ENCODE data around the gene RARS2. TPM values are rescaled to one million over a fixed set of nuclear protein-coding genes. Genes with fewer than 3 reads are reported as not detected.

The RARS2 gene
- total and polyA plus RNA-seq, 2 experiments from 2014 or later: 31.8 to 38.5 TPM

GRCh38 chr6:87630746-87631145, 41.0 kb upstream of the RARS2 start:
- H3K79me2 ChIP-seq (replicated peaks; ENCODE audit: insufficient read depth): peaks cover 7% of the 10 kb centered on the region; the same call in 1 of the 2 replicates
- H3K4me2 ChIP-seq: no peak overlapping the region
- no peak for TF ChIP-seq ZNF462 (CRISPR knock-in tag; IDR thresholded peaks at IDR 0.05)
- no peak for TF ChIP-seq POLR2AphosphoS5 (IDR thresholded peaks at IDR 0.05; ENCODE audit: low read depth)
- Mint-ChIP-seq H3K4me3 (no peak overlapping the region), H3K36me3 (ENCODE audit: low read depth) (peaks cover 31% of the 10 kb centered on the region), H3K27ac (no peak overlapping the region), H3K9me3 (no peaks in the 10 kb centered on the region), H3K4me1 (peaks cover 4% of the 10 kb centered on the region; the same call in 1 of the 3 replicates), H3K27me3 (ENCODE audit: insufficient read depth, low read depth, poor library complexity) (no peaks in the 10 kb centered on the region)
- DNase-seq (ENCODE audit: low spot score): no peak
- H3K4me3 ChIP-seq: no peak overlapping the region
- H3F3A ChIP-seq (replicated peaks; ENCODE audit: low read depth): no peaks in the 10 kb centered on the region
- H3K27ac ChIP-seq (ENCODE audit: low read depth): no peak overlapping the region
- no peaks in the 10 kb centered on the region for H3K9me2 ChIP-seq (ENCODE audit: insufficient read depth)
- H3K36me3 ChIP-seq (ENCODE audit: insufficient read depth): no peaks in the 10 kb centered on the region; the same call in 1 of the 2 replicates
- no peak overlapping the region for H2AFZ ChIP-seq
- no peak for ATAC-seq
- no peaks in the 10 kb centered on the region for H3K27me3 ChIP-seq (ENCODE audit: insufficient read depth)
- no peaks in the 10 kb centered on the region for H3K4me1 ChIP-seq (ENCODE audit: insufficient read depth)
- H4K20me1 ChIP-seq (replicated peaks; ENCODE audit: insufficient read depth): no peaks in the 10 kb centered on the region

GRCh38 chr6:87628881-87629280, 39.1 kb upstream of the RARS2 start:
- no peak overlapping the region for H3K27ac ChIP-seq (ENCODE audit: low read depth)
- no peak overlapping the region for H3K4me3 Mint-ChIP-seq
- TF ChIP-seq ETS1 (IDR thresholded peaks at IDR 0.05) (no peak), ZNF462 (CRISPR knock-in tag; IDR thresholded peaks at IDR 0.05) (no peak), POLR2AphosphoS5 (IDR thresholded peaks at IDR 0.05; ENCODE audit: low read depth) (no peak), EZH2 (IDR thresholded peaks at IDR 0.05; ENCODE audit: low read depth, unreplicated experiment) (no peak)

More at GRCh38 chr6:87628881-87629280, 39.1 kb upstream of the RARS2 start:
- H3K36me3 Mint-ChIP-seq (ENCODE audit: low read depth): peaks cover 37% of the 10 kb centered on the region; the same call in 2 of the 3 replicates
- no peaks in the 10 kb centered on the region for H3K27me3 Mint-ChIP-seq (ENCODE audit: insufficient read depth, low read depth, poor library complexity)
- H3K4me1 Mint-ChIP-seq: peaks cover 4% of the 10 kb centered on the region; the same call in 1 of the 3 replicates
- no peak overlapping the region for H2AFZ ChIP-seq
- no peaks in the 10 kb centered on the region for H4K20me1 ChIP-seq (replicated peaks; ENCODE audit: insufficient read depth)
- peaks cover 17% of the 10 kb centered on the region; the same call in 1 of the 2 replicates for H3K79me2 ChIP-seq (replicated peaks; ENCODE audit: insufficient read depth)
- no peaks in the 10 kb centered on the region for H3K9me3 Mint-ChIP-seq
- H3K27ac Mint-ChIP-seq: no peak overlapping the region
- H3K36me3 ChIP-seq (ENCODE audit: insufficient read depth): peaks cover 7% of the 10 kb centered on the region; the same call in 1 of the 2 replicates
- no peaks in the 10 kb centered on the region for H3K4me1 ChIP-seq (ENCODE audit: insufficient read depth)
- no peaks in the 10 kb centered on the region for H3K9me2 ChIP-seq (ENCODE audit: insufficient read depth)
- no peaks in the 10 kb centered on the region for H3K27me3 ChIP-seq (ENCODE audit: insufficient read depth)
- H3F3A ChIP-seq (replicated peaks; ENCODE audit: low read depth): no peaks in the 10 kb centered on the region
- no peak for ATAC-seq
- H3K4me2 ChIP-seq: no peak overlapping the region
- no peak overlapping the region for H3K4me3 ChIP-seq
- no peak for DNase-seq (ENCODE audit: low spot score)
